Thoracic aorta (tissue), 2 donors: ENCODE measurements around the gene CDC123. TPM values are rescaled to one million over a fixed set of nuclear protein-coding genes. Genes with fewer than 3 reads are reported as not detected.

Experiments used
- ATAC-seq: fragments of 150-250 bp; one replicate; pipeline ENCODE4 v1.8.0; 2017; ENCODE audit warnings: low read depth; ENCODE audit not compliant: insufficient number of reproducible peaks, low FRiP score
- DNase-seq: peaks from one replicate; pipeline ENCODE4 v3.0.0-alpha.2; 2020; ENCODE audit warnings: low spot score
- H3K27ac ChIP-seq, 2 donors: fragments of 200-600 bp; sonication (generic); 1 replicate in 1 of 2; 2 replicates in 1 of 2; pipeline ENCODE4 v1.5.1; 2016; ENCODE audit warnings: mild to moderate bottlenecking in 2 of 2, moderate library complexity in 2 of 2
- H3K27me3 ChIP-seq: fragments of 200-600 bp; sonication (generic); replicated peaks from 2 replicates; pipeline ENCODE4 v1.6.0; 2016; ENCODE audit warnings: mild to moderate bottlenecking; ENCODE audit not compliant: insufficient read depth
- H3K36me3 ChIP-seq: fragments of 200-600 bp; sonication (generic); one replicate; pipeline ENCODE4 v1.5.1; 2016
- H3K4me1 ChIP-seq, 2 donors: fragments of 200-600 bp; sonication (generic); 1 replicate in 1 of 2; 2 replicates in 1 of 2; pipeline versions ENCODE4 v1.5.1 to v1.6.0; 2016; ENCODE audit warnings: low read depth in 2 of 2, mild to moderate bottlenecking in 1 of 2; ENCODE audit not compliant: control insufficient read depth in 1 of 2
- H3K4me3 ChIP-seq: fragments of 200-600 bp; sonication (generic); 2 replicates; pipeline ENCODE4 v1.5.1; 2016; ENCODE audit warnings: mild to moderate bottlenecking
- H3K9me3 ChIP-seq: fragments of 200-600 bp; sonication (generic); 2 replicates; pipeline ENCODE4 v1.5.1; 2016
- total RNA-seq, 2 donors: library from RNA; depleted of rRNA; stranded (reverse); fragments of >200 nt; gene quantifications; one replicate each; pipeline versions ENCODE4 v1.1.0 to v1.2.3, GENCODE V29; 2016
- TF ChIP-seq, protein P1 (sequence below): fragments of 200-600 bp; sonication (generic); IDR thresholded peaks from one replicate; pipeline ENCODE4 v1.5.1; 2019; ENCODE audit warnings: antibody characterized with exemption

Gene CDC123
- total RNA-seq, 2 donors from 2014 or later, result 74.2 to 171 TPM

DNA sequence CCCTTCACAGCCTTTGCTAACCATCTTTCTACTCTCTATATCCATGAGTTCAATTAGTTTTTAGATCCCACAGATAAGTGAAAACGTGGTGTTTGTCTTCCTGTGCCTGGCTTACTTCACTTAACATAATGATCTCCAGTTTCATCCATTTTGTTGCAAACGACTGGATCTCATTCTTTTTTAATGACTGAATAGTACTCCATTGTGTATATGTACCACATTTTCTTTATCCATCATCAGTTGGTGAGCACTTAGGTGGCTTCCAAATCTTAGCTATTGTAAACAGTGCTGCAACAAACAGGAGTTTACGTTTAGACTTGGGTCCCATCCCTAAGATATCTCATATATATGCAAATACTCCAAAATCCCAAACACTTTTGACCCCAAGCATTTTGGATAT, 9.1 kb downstream of the CDC123 start:
- Histone ChIP-seq H3K36me3 (peaks cover 7% of the 10 kb centered on the region), H3K9me3 (no peaks in the 10 kb centered on the region), H3K4me3 (no peak overlapping the region)

DNA sequence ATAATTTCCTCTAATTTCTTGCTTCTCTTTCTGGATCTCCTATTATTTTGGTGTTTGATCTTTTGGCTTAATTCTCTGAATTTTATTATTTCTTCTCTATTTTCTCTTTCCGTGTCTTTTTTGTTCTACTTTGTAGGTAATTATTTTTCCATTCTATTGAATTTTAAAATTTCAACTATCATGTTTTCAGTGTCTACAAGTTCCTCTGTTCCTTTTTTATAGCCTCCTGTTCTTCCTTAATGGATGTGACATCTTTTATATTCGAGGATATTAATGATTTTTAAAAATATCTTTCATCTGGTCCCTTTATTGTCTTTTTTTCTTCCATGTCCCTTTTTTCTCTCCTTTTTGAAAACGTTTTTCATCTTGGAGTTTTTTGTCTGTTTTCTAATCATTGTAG, 11.1 kb downstream of the CDC123 start:
- TF ChIP-seq, protein P1, sequence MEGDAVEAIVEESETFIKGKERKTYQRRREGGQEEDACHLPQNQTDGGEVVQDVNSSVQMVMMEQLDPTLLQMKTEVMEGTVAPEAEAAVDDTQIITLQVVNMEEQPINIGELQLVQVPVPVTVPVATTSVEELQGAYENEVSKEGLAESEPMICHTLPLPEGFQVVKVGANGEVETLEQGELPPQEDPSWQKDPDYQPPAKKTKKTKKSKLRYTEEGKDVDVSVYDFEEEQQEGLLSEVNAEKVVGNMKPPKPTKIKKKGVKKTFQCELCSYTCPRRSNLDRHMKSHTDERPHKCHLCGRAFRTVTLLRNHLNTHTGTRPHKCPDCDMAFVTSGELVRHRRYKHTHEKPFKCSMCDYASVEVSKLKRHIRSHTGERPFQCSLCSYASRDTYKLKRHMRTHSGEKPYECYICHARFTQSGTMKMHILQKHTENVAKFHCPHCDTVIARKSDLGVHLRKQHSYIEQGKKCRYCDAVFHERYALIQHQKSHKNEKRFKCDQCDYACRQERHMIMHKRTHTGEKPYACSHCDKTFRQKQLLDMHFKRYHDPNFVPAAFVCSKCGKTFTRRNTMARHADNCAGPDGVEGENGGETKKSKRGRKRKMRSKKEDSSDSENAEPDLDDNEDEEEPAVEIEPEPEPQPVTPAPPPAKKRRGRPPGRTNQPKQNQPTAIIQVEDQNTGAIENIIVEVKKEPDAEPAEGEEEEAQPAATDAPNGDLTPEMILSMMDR, result no peak
- Histone ChIP-seq H3K36me3 (peaks cover 17% of the 10 kb centered on the region), H3K4me1 (no peaks in the 10 kb centered on the region), H3K27ac (no peak overlapping the region), H3K4me3 (no peak overlapping the region), H3K9me3 (no peaks in the 10 kb centered on the region), H3K27me3 (no peaks in the 10 kb centered on the region)
- ATAC-seq (no peak), DNase-seq (no peak)

More for the DNA sequence above, 9.1 kb downstream of the CDC123 start:
- DNase-seq (no peak), ATAC-seq (no peak)
- TF ChIP-seq, protein P1, result no peak
- H3K27ac ChIP-seq, result no peak overlapping the region
- no peaks in the 10 kb centered on the region for H3K4me1 ChIP-seq
- no peaks in the 10 kb centered on the region for H3K27me3 ChIP-seq

DNA sequence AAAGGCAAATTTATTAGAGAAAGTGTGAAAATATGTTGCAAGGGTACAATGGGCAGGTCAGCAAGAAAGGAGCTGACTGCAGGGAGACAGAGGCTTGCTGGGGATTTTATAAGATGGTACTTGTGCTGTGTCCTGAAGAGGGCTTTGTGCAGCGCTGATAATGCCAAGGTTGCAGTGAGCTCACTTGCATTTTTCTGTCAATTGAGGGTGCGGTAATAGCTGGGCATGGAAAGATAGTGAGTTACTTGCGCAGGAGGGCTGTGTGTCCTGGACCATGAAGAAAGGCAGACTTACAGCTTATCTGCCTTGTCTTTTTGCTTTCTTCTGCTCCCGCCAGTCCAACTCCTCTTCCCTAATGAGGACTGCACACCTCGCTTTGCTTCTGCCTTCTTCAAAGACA, 12.5 kb downstream of the CDC123 start:
- TF ChIP-seq, protein P1, result no peak
- Histone ChIP-seq H3K4me1 (no peaks in the 10 kb centered on the region), H3K9me3 (no peaks in the 10 kb centered on the region), H3K36me3 (peaks cover 22% of the 10 kb centered on the region), H3K27me3 (no peaks in the 10 kb centered on the region), H3K4me3 (no peak overlapping the region), H3K27ac (no peak overlapping the region)
- DNase-seq (no peak), ATAC-seq (no peak)

DNA sequence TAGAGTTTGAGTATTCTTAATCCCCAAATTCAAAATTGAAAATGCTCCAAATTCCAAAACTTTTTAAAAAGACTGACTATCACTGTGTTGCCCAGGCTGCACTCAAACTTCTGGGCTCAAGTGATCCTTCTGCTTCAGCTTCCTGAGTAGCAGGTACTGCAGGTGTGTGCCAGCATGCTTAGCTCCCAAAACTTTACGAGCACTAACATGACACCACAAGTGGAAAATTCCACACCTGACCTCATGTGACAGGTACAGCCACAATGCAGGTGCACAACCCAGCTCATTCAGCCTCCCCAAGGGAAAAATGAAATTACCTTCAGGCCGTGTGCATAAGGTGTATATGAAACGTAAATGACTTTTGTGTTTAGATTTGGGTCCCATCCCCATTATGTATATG, 16.5 kb downstream of the CDC123 start:
- no peak for ATAC-seq
- TF ChIP-seq, protein P1, result no peak
- Histone ChIP-seq H3K27ac (no peak overlapping the region), H3K4me1 (peaks cover 0 to 6% of the 10 kb centered on the region in 2 donors), H3K36me3 (peaks cover 20% of the 10 kb centered on the region), H3K4me3 (no peak overlapping the region), H3K9me3 (no peaks in the 10 kb centered on the region), H3K27me3 (no peaks in the 10 kb centered on the region)
- DNase-seq, result no peak

DNA sequence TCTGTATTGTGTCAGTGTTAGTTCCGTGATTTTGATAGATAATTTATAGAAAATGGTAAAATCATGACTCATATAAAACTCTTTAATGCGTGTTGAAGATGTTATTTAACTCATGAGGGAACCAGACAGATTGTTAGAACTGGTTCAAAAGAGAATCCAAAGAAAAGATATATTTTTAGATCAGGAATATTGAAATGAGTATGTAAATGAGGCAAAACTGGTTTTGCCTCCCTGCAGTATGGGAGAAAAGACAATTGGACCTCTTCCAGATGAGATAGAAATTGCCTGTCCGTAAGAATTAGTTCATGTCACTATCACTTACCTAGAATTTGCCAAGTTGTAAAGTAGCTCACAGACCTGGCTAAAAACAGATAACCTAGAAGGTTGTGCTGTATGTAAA, 17.6 kb downstream of the CDC123 start:
- no peak for DNase-seq

More for the DNA sequence above, 17.6 kb downstream of the CDC123 start:
- Histone ChIP-seq H3K27ac (no peak overlapping the region), H3K4me3 (no peak overlapping the region), H3K4me1 (peaks cover 0 to 6% of the 10 kb centered on the region in 2 donors), H3K27me3 (no peaks in the 10 kb centered on the region), H3K9me3 (no peaks in the 10 kb centered on the region), H3K36me3 (peaks cover 23% of the 10 kb centered on the region)
- no peak for ATAC-seq
- TF ChIP-seq, protein P1, result no peak
